Measurements from ENCODE around the gene CACNA2D1. TPM values are rescaled to one million over a fixed set of nuclear protein-coding genes. Genes with fewer than 3 reads are reported as not detected.
A peak's percentile ranks its signal among the peaks of the same experiment; 100 is the strongest.

CACNA2D1 gene
- total RNA-seq, result 1 to 10 TPM in 5 of 6 donors, under 1 TPM in 1; 0.79 to 5.0 (median 2.1) TPM
- 1 to 10 TPM in 1 of 2 donors, under 1 TPM in 1; 0.80 to 4.0 TPM for polyA plus RNA-seq

GRCh38 chr7:82443547-82444219, at the start of gene CACNA2D1:
Gene CACNA2D1, minus strand, starts transcription at chr7:82443777.
- ATAC-seq (peak; percentile 77 to 91 (median 86)), DNase-seq (peak; percentile 25 to 75 (median 42))
- TF ChIP-seq, protein P1, sequence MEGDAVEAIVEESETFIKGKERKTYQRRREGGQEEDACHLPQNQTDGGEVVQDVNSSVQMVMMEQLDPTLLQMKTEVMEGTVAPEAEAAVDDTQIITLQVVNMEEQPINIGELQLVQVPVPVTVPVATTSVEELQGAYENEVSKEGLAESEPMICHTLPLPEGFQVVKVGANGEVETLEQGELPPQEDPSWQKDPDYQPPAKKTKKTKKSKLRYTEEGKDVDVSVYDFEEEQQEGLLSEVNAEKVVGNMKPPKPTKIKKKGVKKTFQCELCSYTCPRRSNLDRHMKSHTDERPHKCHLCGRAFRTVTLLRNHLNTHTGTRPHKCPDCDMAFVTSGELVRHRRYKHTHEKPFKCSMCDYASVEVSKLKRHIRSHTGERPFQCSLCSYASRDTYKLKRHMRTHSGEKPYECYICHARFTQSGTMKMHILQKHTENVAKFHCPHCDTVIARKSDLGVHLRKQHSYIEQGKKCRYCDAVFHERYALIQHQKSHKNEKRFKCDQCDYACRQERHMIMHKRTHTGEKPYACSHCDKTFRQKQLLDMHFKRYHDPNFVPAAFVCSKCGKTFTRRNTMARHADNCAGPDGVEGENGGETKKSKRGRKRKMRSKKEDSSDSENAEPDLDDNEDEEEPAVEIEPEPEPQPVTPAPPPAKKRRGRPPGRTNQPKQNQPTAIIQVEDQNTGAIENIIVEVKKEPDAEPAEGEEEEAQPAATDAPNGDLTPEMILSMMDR (IDR thresholded peaks at IDR 0.05), result no peak

GRCh38 chr7:82481499-82482097, 38.0 kb upstream of the CACNA2D1 start:
- H3K27me3 ChIP-seq, result no peaks in the 10 kb centered on the region
- no peaks in the 10 kb centered on the region for H3K36me3 ChIP-seq
- H3K27ac ChIP-seq, result no peak overlapping the region
- TF ChIP-seq, protein P1 (IDR thresholded peaks at IDR 0.05), result peak; percentile 23 to 69 (median 60)
- ATAC-seq (peak in 1 of 4 donors; percentile 43), FAIRE-seq (no peak), DNase-seq (no peak)
- intact Hi-C loops (cut with DNase I), result no loop called here
- WGBS, 2 donors, result 66 to 72% methylated on average over 3 of the region's 3 CpGs
- H3K4me1 ChIP-seq, result no peaks in the 10 kb centered on the region
- no peaks in the 10 kb centered on the region for H3K9me3 ChIP-seq
- H3K4me3 ChIP-seq, result no peak overlapping the region

More at GRCh38 chr7:82443547-82444219, at the start of gene CACNA2D1:
- no peak for FAIRE-seq
- H3K27me3 ChIP-seq, result peaks cover 0 to 29% (median 13%) of the 10 kb centered on the region in 4 donors
- H3K4me3 ChIP-seq, result peak within 1 kb of the TSS; percentile 27 to 62 (median 48)
- 0% methylated on average over 45 to 82 of the region's 82 CpGs for WGBS, 2 donors
- H3K9me3 ChIP-seq, result no peaks in the 10 kb centered on the region
- H3K4me1 ChIP-seq, result no peaks in the 10 kb centered on the region
- H3K36me3 ChIP-seq, result no peaks in the 10 kb centered on the region
- H3K27ac ChIP-seq, result peak within 1 kb of the TSS in 3 of 4 donors; percentile 5 to 65 (median 19)
- intact Hi-C loops (cut with DNase I), result no loop called here

GRCh38 chr7:82477733-82478515, 34.3 kb upstream of the CACNA2D1 start:
- WGBS, 2 donors, result 22 to 25% methylated on average over 2 of the region's 2 CpGs
- Histone ChIP-seq H3K36me3 (no peaks in the 10 kb centered on the region), H3K4me1 (no peaks in the 10 kb centered on the region), H3K9me3 (no peaks in the 10 kb centered on the region), H3K27me3 (no peaks in the 10 kb centered on the region), H3K4me3 (no peak overlapping the region), H3K27ac (no peak overlapping the region)
- no peak for DNase-seq
- TF ChIP-seq, protein P1 (IDR thresholded peaks at IDR 0.05), result no peak
- intact Hi-C loops (cut with DNase I), result no loop called here
- ATAC-seq, result no peak
- FAIRE-seq, result no peak

DNA sequence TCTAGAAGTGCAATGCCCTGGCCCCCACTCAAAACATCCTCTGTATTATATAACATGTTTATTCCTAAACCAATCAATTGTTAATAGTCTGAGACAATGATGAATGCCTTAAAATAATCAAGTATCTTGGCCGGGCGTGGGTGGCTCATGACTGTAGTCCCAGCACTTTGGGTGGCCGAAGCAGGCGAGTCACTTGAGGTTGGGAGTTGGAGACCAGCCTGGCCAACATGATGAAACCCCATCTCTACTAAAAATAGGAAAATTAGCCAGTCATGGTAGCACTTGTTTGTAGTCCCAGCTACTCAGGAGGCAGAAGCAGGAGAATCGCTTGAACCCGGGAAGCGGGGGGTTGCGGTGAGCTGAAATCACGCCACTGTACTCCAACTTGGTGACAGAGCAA, 29.4 kb upstream of the CACNA2D1 start:
- FAIRE-seq, result no peak

More for the DNA sequence above, 29.4 kb upstream of the CACNA2D1 start:
- Histone ChIP-seq H3K36me3 (no peaks in the 10 kb centered on the region), H3K27ac (no peak overlapping the region), H3K27me3 (no peaks in the 10 kb centered on the region), H3K4me1 (no peaks in the 10 kb centered on the region), H3K4me3 (no peak overlapping the region), H3K9me3 (no peaks in the 10 kb centered on the region)
- WGBS, 2 donors, result 83 to 87% methylated on average over 9 of the region's 9 CpGs
- TF ChIP-seq, protein P1 (IDR thresholded peaks at IDR 0.05), result no peak
- intact Hi-C loops (cut with DNase I), result no loop called here
- ATAC-seq (no peak), DNase-seq (no peak)

Data from pancreas (tissue), 10 donors.